Adrenal gland (tissue), 5 donors: ENCODE measurements around the gene MUC5B.

Source experiments
- POLR2A ChIP-seq, 2 donors: fragments of 450-650 bp; IDR thresholded peaks; one replicate each; pipeline ENCODE4 v1.6.1; 2017; ENCODE audit warnings: antibody characterized with exemption in 2 of 2, mild to moderate bottlenecking in 2 of 2, moderate library complexity in 1 of 2
- TF ChIP-seq, protein P1 (sequence below), 6 experiments: fragments of 450-650 bp in 4 of 6; fragments of 200-600 bp in 2 of 6; sonication (generic) in 1 of 6; IDR thresholded peaks; 1 replicate in 5 of 6; 2 replicates in 1 of 6; pipeline versions ENCODE4 v1.5.1 to v1.8.0; 2016 to 2021; ENCODE audit warnings: antibody characterized with exemption in 6 of 6, mild to moderate bottlenecking in 2 of 6, moderate library complexity in 1 of 6
- donor health status: DM: no; HTN: no; CAD: no.

DNA sequence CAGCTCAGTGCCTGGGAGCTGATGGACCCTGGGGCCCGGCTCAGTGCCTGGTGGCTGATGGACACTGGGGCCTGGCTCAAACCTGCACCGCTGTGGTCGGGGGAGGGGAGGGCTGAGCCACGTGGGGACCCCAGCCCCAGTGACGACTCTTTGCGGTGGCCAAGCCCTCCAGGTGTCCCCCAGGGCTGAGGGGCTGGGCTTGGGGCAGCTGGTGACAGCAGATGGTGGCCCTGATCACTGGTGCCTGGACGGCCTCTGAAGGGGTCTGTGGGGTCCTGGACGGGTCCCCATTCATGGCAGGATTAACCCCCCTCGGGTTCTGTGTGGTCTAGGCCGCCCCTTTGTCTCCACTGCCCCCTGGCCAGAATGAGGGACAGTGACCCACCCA, 3.4 kb upstream of the MUC5B start:
- TF ChIP-seq, protein P1, sequence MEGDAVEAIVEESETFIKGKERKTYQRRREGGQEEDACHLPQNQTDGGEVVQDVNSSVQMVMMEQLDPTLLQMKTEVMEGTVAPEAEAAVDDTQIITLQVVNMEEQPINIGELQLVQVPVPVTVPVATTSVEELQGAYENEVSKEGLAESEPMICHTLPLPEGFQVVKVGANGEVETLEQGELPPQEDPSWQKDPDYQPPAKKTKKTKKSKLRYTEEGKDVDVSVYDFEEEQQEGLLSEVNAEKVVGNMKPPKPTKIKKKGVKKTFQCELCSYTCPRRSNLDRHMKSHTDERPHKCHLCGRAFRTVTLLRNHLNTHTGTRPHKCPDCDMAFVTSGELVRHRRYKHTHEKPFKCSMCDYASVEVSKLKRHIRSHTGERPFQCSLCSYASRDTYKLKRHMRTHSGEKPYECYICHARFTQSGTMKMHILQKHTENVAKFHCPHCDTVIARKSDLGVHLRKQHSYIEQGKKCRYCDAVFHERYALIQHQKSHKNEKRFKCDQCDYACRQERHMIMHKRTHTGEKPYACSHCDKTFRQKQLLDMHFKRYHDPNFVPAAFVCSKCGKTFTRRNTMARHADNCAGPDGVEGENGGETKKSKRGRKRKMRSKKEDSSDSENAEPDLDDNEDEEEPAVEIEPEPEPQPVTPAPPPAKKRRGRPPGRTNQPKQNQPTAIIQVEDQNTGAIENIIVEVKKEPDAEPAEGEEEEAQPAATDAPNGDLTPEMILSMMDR (IDR thresholded peaks at IDR 0.05), result no peak
- no peak for TF ChIP-seq POLR2A (IDR thresholded peaks at IDR 0.05)
